GM10266 (cell line): ENCODE results near the gene PLEKHH1.

Experiments
- DNase-seq: peaks from one replicate; pipeline ENCODE4 v3.0.0; 2012; ENCODE audit errors: extremely low spot score
- TF ChIP-seq, protein P1 (sequence below): IDR thresholded peaks from 2 replicates; pipeline ENCODE4 v1.5.1; 2012; ENCODE audit warnings: mild to moderate bottlenecking, low read depth; ENCODE audit not compliant: control insufficient read depth, insufficient read depth; ENCODE audit errors: missing control alignments

PLEKHH1 gene

GRCh38 chr14:67553547-67553946, 20.5 kb downstream of the PLEKHH1 start:
- DNase-seq: no peak
- TF ChIP-seq, protein P1, sequence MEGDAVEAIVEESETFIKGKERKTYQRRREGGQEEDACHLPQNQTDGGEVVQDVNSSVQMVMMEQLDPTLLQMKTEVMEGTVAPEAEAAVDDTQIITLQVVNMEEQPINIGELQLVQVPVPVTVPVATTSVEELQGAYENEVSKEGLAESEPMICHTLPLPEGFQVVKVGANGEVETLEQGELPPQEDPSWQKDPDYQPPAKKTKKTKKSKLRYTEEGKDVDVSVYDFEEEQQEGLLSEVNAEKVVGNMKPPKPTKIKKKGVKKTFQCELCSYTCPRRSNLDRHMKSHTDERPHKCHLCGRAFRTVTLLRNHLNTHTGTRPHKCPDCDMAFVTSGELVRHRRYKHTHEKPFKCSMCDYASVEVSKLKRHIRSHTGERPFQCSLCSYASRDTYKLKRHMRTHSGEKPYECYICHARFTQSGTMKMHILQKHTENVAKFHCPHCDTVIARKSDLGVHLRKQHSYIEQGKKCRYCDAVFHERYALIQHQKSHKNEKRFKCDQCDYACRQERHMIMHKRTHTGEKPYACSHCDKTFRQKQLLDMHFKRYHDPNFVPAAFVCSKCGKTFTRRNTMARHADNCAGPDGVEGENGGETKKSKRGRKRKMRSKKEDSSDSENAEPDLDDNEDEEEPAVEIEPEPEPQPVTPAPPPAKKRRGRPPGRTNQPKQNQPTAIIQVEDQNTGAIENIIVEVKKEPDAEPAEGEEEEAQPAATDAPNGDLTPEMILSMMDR: no peak

- no peak for DNase-seq
- TF ChIP-seq, protein P1: no peak
Observed at GRCh38 chr14:67554341-67554740, 21.3 kb downstream of the PLEKHH1 start.

- TF ChIP-seq, protein P1: no peak
- DNase-seq: no peak
Observed at GRCh38 chr14:67555518-67556090, 22.5 kb downstream of the PLEKHH1 start.

- TF ChIP-seq, protein P1: no peak
Observed at GRCh38 chr14:67556671-67557070, 23.6 kb downstream of the PLEKHH1 start.

DNA sequence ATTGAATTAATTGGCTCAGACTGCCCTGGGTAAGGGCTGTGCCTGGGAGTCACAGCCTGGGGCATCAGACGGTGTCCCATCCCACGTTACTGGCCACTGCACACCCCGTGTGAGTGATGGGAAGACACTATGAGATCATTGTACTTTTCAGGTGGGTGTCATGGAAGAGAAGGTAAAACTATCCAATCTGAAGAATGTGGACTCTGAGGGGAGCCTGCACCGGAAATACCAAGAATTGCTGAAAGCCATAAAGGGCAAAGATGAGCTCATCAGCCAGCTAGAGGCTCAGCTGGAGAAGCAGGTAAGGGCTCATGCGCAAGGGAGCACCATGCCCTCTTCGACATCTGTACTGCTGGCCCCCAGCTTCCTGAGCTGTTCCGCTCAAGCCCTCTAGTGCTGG, 24.0 kb downstream of the PLEKHH1 start:
- TF ChIP-seq, protein P1: no peak
- no peak for DNase-seq

More at GRCh38 chr14:67556671-67557070, 23.6 kb downstream of the PLEKHH1 start:
- no peak for DNase-seq

GRCh38 chr14:67557656-67558055, 24.6 kb downstream of the PLEKHH1 start:
- DNase-seq: no peak
- TF ChIP-seq, protein P1: no peak

DNA sequence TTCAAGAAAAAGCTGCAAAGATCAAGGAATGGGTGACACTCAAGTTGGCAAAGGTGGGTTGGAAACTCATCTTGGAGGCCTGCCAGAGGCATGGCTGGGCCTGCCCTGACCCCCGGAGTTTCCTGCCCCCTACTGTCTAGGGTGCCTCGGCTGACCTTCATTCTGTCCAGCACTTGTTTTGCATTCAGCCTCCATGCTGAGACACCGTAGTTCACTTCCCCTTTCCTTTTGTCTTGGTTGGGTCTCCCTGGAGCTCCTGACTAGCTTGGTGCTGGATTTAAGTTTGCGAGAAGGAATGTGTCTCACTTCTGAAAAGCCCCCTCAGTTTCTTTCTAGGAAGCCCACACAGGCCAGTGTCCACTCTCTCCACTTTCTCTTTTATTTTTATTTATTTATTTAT, 26.5 kb downstream of the PLEKHH1 start:
- TF ChIP-seq, protein P1: no peak
- DNase-seq: no peak
